ENCODE results near the gene SZT2. TPM values are rescaled to one million over a fixed set of nuclear protein-coding genes. Genes with fewer than 3 reads are reported as not detected.
A peak's percentile ranks its signal among the peaks of the same experiment; 100 is the strongest.

Gene SZT2
- total and polyA plus RNA-seq, 10 donors = 9.4 to 115 (median 72.4) TPM

- H3K9me3 ChIP-seq = no peaks in the 10 kb centered on the region
- TF ChIP-seq CTCF (IDR thresholded peaks at IDR 0.05 in 8 of 11, conservative IDR thresholded peaks at IDR 0.05 in 3 of 11) = no peak
- no peak for TF ChIP-seq POLR2AphosphoS5 (IDR thresholded peaks at IDR 0.05)
- TF ChIP-seq POLR2A (IDR thresholded peaks at IDR 0.05) = no peak
- H3K4me3 ChIP-seq = no peak overlapping the region
- peak; percentile 28 for DNase-seq
- no peaks in the 10 kb centered on the region for H3K27me3 ChIP-seq (replicated peaks in 1 of 7)
- H3K4me1 ChIP-seq = no peaks in the 10 kb centered on the region
- intact Hi-C loops (cut with DNase I; ENCODE audit: low total_unique reads) = no loop called here
- H3K36me3 ChIP-seq = peaks cover 5 to 100% (median 97%) of the 10 kb centered on the region in 6 donors
- no peak overlapping the region for H3K27ac ChIP-seq
- WGBS, 5 donors = 91 to 94% (median 93%) methylated on average over 10 of the region's 10 CpGs
These were observed 56.1 kb downstream of the SZT2 start for GRCh38 chr1:43445606-43446387.

GRCh38 chr1:43446388-43446740, 56.7 kb downstream of the SZT2 start:
- Histone ChIP-seq H3K36me3 (peaks cover 5 to 100% (median 97%) of the 10 kb centered on the region in 6 donors), H3K27ac (no peak overlapping the region), H3K9me3 (no peaks in the 10 kb centered on the region), H3K4me3 (no peak overlapping the region), H3K27me3 (replicated peaks in 1 of 7) (no peaks in the 10 kb centered on the region), H3K4me1 (peaks cover 0 to 5% (median 0%) of the 10 kb centered on the region in 6 donors)
- no peak for TF ChIP-seq POLR2AphosphoS5 (IDR thresholded peaks at IDR 0.05)
- no peak for TF ChIP-seq POLR2A (IDR thresholded peaks at IDR 0.05)
- peak; percentile 38 for DNase-seq
- 96 to 99% (median 97%) methylated on average over 4 of the region's 4 CpGs for WGBS, 5 donors
- intact Hi-C loops (cut with DNase I; ENCODE audit: low total_unique reads) = no loop called here

GRCh38 chr1:43446881-43447835, 57.5 kb downstream of the SZT2 start:
- peak; percentile 41 for DNase-seq
- no peaks in the 10 kb centered on the region for H3K27me3 ChIP-seq (replicated peaks in 1 of 7)
- peaks cover 5 to 100% (median 93%) of the 10 kb centered on the region in 6 donors for H3K36me3 ChIP-seq
- H3K27ac ChIP-seq = no peak overlapping the region
- no peak overlapping the region for H3K4me3 ChIP-seq
- WGBS, 5 donors = 93 to 96% (median 95%) methylated on average over 19 of the region's 19 CpGs
- no peaks in the 10 kb centered on the region for H3K9me3 ChIP-seq
- H3K4me1 ChIP-seq = peaks cover 0 to 13% (median under 1%) of the 10 kb centered on the region in 6 donors
- TF ChIP-seq POLR2AphosphoS5 (IDR thresholded peaks at IDR 0.05) (peak in 2 of 3 donors; percentile 43 to 44), POLR2A (IDR thresholded peaks at IDR 0.05) (no peak)
- intact Hi-C loops (cut with DNase I; ENCODE audit: low total_unique reads) = no loop called here

GRCh38 chr1:43447891-43448708, 58.4 kb downstream of the SZT2 start:
- peaks cover 0 to 23% (median 9%) of the 10 kb centered on the region in 6 donors for H3K4me1 ChIP-seq
- H3K36me3 ChIP-seq = peaks cover 5 to 94% (median 84%) of the 10 kb centered on the region in 6 donors
- H3K27ac ChIP-seq = no peak overlapping the region
- H3K4me3 ChIP-seq = no peak overlapping the region
- WGBS, 5 donors = 89 to 94% (median 92%) methylated on average over 20 to 25 of the region's 25 CpGs
- TF ChIP-seq POLR2AphosphoS5 (IDR thresholded peaks at IDR 0.05) = peak in 2 of 3 donors; percentile 8 to 38
- TF ChIP-seq POLR2A (IDR thresholded peaks at IDR 0.05) = no peak
- intact Hi-C loops (cut with DNase I; ENCODE audit: low total_unique reads) = no loop called here
- H3K9me3 ChIP-seq = no peaks in the 10 kb centered on the region
- DNase-seq = no peak
- no peaks in the 10 kb centered on the region for H3K27me3 ChIP-seq (replicated peaks in 1 of 7)

Measured in spleen (tissue), 11 donors.